Progenitor cell of endocrine pancreas (in vitro differentiated cells): ENCODE data around the gene IGFBP2. TPM values are rescaled to one million over a fixed set of nuclear protein-coding genes. Genes with fewer than 3 reads are reported as not detected.

ENCODE experiments used
- DNase-seq: peaks from one replicate; pipeline ENCODE4 v3.0.0; 2021; ENCODE audit warnings: low spot score; ENCODE audit not compliant: unreplicated experiment
- H3K27ac Mint-ChIP-seq: 2 replicates; pipeline ENCODE4 v1.8.0; 2021; ENCODE audit warnings: mild to moderate bottlenecking, moderate library complexity, mixed read lengths
- H3K27me3 Mint-ChIP-seq: 2 replicates; pipeline ENCODE4 v1.8.0; 2021; ENCODE audit warnings: mixed read lengths
- H3K36me3 Mint-ChIP-seq: 2 replicates; pipeline ENCODE4 v1.8.0; 2022; ENCODE audit warnings: mixed read lengths; ENCODE audit not compliant: insufficient read depth
- H3K4me1 Mint-ChIP-seq: 2 replicates; pipeline ENCODE4 v1.8.0; 2021; ENCODE audit warnings: low read depth, mixed read lengths
- H3K4me3 Mint-ChIP-seq: 2 replicates; pipeline ENCODE4 v1.8.0; 2021; ENCODE audit warnings: low read depth, mild to moderate bottlenecking, moderate library complexity, mixed read lengths
- H3K9me3 Mint-ChIP-seq: 2 replicates; pipeline ENCODE4 v1.8.0; 2021; ENCODE audit warnings: low read depth, mixed read lengths
- CTCF ChIP-seq: fragments of 200-600 bp; sonication (generic); IDR thresholded peaks from one replicate; pipeline ENCODE4 v1.5.0; 2021; ENCODE audit warnings: antibody characterized with exemption, mild to moderate bottlenecking; ENCODE audit not compliant: unreplicated experiment
- total RNA-seq: library from RNA; stranded (reverse); gene quantifications from 2 replicates; pipeline ENCODE4 v1.2.1, GENCODE V29; 2021

The IGFBP2 gene
- total RNA-seq, 1 donor from 2014 or later = 249 TPM

GRCh38 chr2:216698895-216699294 is 65.7 kb downstream of the IGFBP2 start:
- no peak overlapping the region for H3K4me3 Mint-ChIP-seq
- DNase-seq = no peak
- peak; percentile 68 for TF ChIP-seq CTCF
- peaks cover 3% of the 10 kb centered on the region for H3K36me3 Mint-ChIP-seq
- H3K27ac Mint-ChIP-seq = no peak overlapping the region
- H3K27me3 Mint-ChIP-seq = peaks cover 3% of the 10 kb centered on the region
- peaks cover 21% of the 10 kb centered on the region for H3K4me1 Mint-ChIP-seq
- H3K9me3 Mint-ChIP-seq = no peaks in the 10 kb centered on the region

DNA sequence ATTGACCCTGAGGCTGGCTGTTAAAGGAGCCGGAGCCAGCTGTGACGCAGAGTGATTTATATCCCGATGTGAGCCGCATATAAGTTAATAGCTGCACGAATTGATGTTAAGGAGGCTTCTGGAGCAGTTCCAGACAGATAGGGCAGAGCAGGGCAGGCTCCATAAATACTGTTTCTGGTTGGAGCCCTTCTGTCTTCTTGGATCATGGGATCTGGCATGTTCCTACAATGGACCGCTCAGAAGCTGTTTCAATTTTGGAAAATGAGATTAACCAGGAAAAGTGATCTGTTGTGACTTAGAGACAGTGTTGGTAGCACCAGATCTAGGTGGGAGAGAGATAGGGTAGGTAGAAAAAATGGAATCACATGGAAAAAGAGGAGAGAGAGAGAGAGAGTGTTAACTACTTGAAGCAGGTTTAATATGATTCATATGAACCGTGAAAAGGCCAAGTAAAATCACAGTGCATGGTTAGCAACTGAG is 66.9 kb downstream of the IGFBP2 start:
- Mint-ChIP-seq H3K27ac (no peak overlapping the region), H3K9me3 (no peaks in the 10 kb centered on the region), H3K36me3 (peaks cover 3% of the 10 kb centered on the region), H3K4me3 (no peak overlapping the region), H3K27me3 (no peaks in the 10 kb centered on the region), H3K4me1 (peaks cover 18% of the 10 kb centered on the region)
- no peak for DNase-seq
- TF ChIP-seq CTCF = no peak

- Mint-ChIP-seq H3K27ac (no peak overlapping the region), H3K9me3 (no peaks in the 10 kb centered on the region), H3K36me3 (peaks cover 3% of the 10 kb centered on the region), H3K27me3 (no peaks in the 10 kb centered on the region), H3K4me3 (no peak overlapping the region), H3K4me1 (peaks cover 20% of the 10 kb centered on the region)
- DNase-seq = no peak
- TF ChIP-seq CTCF = no peak
Observed at GRCh38 chr2:216700781-216701180, 67.6 kb downstream of the IGFBP2 start.

DNA sequence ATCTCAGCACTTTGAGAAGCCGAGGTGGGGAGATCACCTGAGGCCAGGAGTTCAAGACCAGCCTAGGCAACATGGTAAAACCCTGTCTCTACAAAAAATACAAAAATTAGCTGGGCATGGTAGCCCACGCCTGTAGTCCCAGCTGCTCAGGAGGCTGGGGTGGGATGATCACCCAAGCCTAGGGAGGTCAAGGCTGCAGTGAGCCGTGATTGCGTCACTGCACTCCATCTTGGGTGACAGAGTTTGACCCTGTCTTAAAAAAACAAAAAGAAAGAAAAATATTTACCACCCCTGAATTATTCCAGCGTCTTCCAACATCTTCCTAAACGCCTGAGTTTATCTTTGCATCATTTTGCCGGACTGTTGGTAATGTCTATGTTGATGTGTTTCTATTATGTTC is 68.3 kb downstream of the IGFBP2 start:
- peaks cover 15% of the 10 kb centered on the region for H3K4me1 Mint-ChIP-seq
- H3K4me3 Mint-ChIP-seq = no peak overlapping the region
- no peak for DNase-seq
- H3K27me3 Mint-ChIP-seq = no peaks in the 10 kb centered on the region
- H3K27ac Mint-ChIP-seq = no peak overlapping the region
- no peaks in the 10 kb centered on the region for H3K9me3 Mint-ChIP-seq
- TF ChIP-seq CTCF = no peak
- peaks cover 3% of the 10 kb centered on the region for H3K36me3 Mint-ChIP-seq

DNA sequence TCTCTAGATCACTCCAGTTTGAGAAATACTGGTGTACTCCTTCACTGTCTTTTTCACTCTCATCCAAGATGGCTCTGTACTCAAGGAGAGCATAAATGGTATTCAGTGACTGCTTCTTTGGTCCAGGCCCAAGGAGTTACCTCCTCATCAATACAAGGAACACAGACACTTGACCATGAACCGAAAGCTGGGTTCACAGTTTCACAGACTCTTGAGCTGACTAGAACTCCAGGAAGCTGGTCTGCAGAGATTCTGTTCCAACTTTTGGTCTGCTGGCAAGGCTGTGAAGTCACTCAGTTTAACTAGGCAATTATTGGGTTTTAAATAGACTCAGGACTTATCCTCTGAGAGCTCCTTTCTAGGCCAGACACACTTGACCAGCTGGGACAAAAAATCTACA is 69.5 kb downstream of the IGFBP2 start:
- no peak overlapping the region for H3K4me3 Mint-ChIP-seq
- peaks cover 8% of the 10 kb centered on the region for H3K4me1 Mint-ChIP-seq
- H3K27me3 Mint-ChIP-seq = no peaks in the 10 kb centered on the region
- no peak overlapping the region for H3K27ac Mint-ChIP-seq
- no peak for TF ChIP-seq CTCF
- H3K36me3 Mint-ChIP-seq = peaks cover 3% of the 10 kb centered on the region
- DNase-seq = no peak
- H3K9me3 Mint-ChIP-seq = no peaks in the 10 kb centered on the region
